GM19438 (cell line): Measurements from ENCODE around the gene RBM38.

ENCODE experiments used
- ATAC-seq: cut with Tn5 transposase; IDR thresholded peaks from one replicate; pipeline ENCODE4 v1.9.1; 2021; ENCODE audit warnings: low read depth; ENCODE audit not compliant: unreplicated experiment

RBM38 gene

GRCh38 chr20:57433657-57434389, 42.6 kb downstream of the RBM38 start:
- ATAC-seq = no peak

GRCh38 chr20:57434390-57434700, 43.1 kb downstream of the RBM38 start:
- no peak for ATAC-seq

GRCh38 chr20:57435105-57435497, 43.9 kb downstream of the RBM38 start:
- ATAC-seq = no peak

- no peak for ATAC-seq
These were observed 44.5 kb downstream of the RBM38 start for GRCh38 chr20:57435498-57436222.

- no peak for ATAC-seq
These were observed 45.0 kb downstream of the RBM38 start for GRCh38 chr20:57436223-57436545.

- ATAC-seq = no peak
These were observed 46.1 kb downstream of the RBM38 start for GRCh38 chr20:57437267-57437666.

GRCh38 chr20:57437672-57438330, 46.6 kb downstream of the RBM38 start:
- ATAC-seq = no peak

GRCh38 chr20:57438552-57438951, 47.4 kb downstream of the RBM38 start:
- no peak for ATAC-seq

- no peak for ATAC-seq
These were observed 48.2 kb downstream of the RBM38 start for GRCh38 chr20:57439432-57439831.

GRCh38 chr20:57439993-57440392, 48.8 kb downstream of the RBM38 start:
- no peak for ATAC-seq

- no peak for ATAC-seq
These were observed 49.7 kb downstream of the RBM38 start for GRCh38 chr20:57440678-57441509.

GRCh38 chr20:57441510-57442154, 50.4 kb downstream of the RBM38 start:
- ATAC-seq = no peak

GRCh38 chr20:57442158-57442887, 51.1 kb downstream of the RBM38 start:
- no peak for ATAC-seq

- ATAC-seq = no peak
These were observed 51.7 kb downstream of the RBM38 start for GRCh38 chr20:57442888-57443239.

GRCh38 chr20:57443349-57444265, 52.4 kb downstream of the RBM38 start:
- no peak for ATAC-seq

- no peak for ATAC-seq
These were observed 53.3 kb downstream of the RBM38 start for GRCh38 chr20:57444394-57445048.

GRCh38 chr20:57445298-57445697, 54.1 kb downstream of the RBM38 start:
- ATAC-seq = no peak

GRCh38 chr20:57445774-57446173, 54.6 kb downstream of the RBM38 start:
- no peak for ATAC-seq
